Stomach smooth muscle (tissue), 2 donors: Measurements from ENCODE around the gene FCHO2.

ENCODE experiments used
- H3K27ac ChIP-seq: one replicate; pipeline ENCODE4 v1.7.0; 2013; ENCODE audit warnings: mild to moderate bottlenecking, low read length, inconsistent platforms
- H3K27me3 ChIP-seq, 2 donors: one replicate each; pipeline ENCODE4 v1.7.0; 2013; ENCODE audit warnings: low read length in 2 of 2; ENCODE audit not compliant: insufficient read depth in 2 of 2, control insufficient read depth in 1 of 2
- H3K36me3 ChIP-seq, 2 donors: one replicate each; pipeline ENCODE4 v1.7.0; 2013; ENCODE audit warnings: low read length in 2 of 2; ENCODE audit not compliant: control insufficient read depth in 2 of 2, insufficient read depth in 2 of 2
- H3K4me1 ChIP-seq: one replicate; pipeline ENCODE4 v1.7.0; 2013; ENCODE audit warnings: low read length; ENCODE audit not compliant: control insufficient read depth, insufficient read depth
- H3K4me3 ChIP-seq, 2 donors: one replicate each; pipeline ENCODE4 v1.7.0; 2013; ENCODE audit warnings: low read length in 2 of 2
- H3K9ac ChIP-seq, 2 donors: one replicate each; pipeline ENCODE4 v1.7.0; 2013; ENCODE audit warnings: low read length in 2 of 2, mild to moderate bottlenecking in 1 of 2
- H3K9me3 ChIP-seq, 2 donors: one replicate each; pipeline ENCODE4 v1.7.0; 2013; ENCODE audit warnings: low read length in 2 of 2; ENCODE audit not compliant: control insufficient read depth in 2 of 2
- donor health status: healthy.
- donor health status: Pancreatic carcinoma.

Gene FCHO2

GRCh38 chr5:73120222-73121118 lies 164.6 kb downstream of the FCHO2 start, which contains the start of gene TMEM171:
TSS of gene TMEM171 (plus strand) at chr5:73120575. CDS start at chr5:73123374, 2,799 bp downstream.
- Histone ChIP-seq H3K9me3 (peaks cover 0 to 4% of the 10 kb centered on the region in 2 donors), H3K4me1 (peaks cover 6% of the 10 kb centered on the region), H3K4me3 (peak within 1 kb of the TSS in 1 of 2 donors; percentile 59), H3K36me3 (no peaks in the 10 kb centered on the region), H3K9ac (no peak within 1 kb of the TSS), H3K27ac (no peak within 1 kb of the TSS), H3K27me3 (peaks cover 6 to 17% of the 10 kb centered on the region in 2 donors)

GRCh38 chr5:73121119-73121463 lies 165.2 kb downstream of the FCHO2 start:
- no peaks in the 10 kb centered on the region for H3K36me3 ChIP-seq
- H3K4me3 ChIP-seq: peak overlapping the region in 1 of 2 donors; percentile 59
- H3K9me3 ChIP-seq: peaks cover 0 to 4% of the 10 kb centered on the region in 2 donors
- peaks cover 6 to 17% of the 10 kb centered on the region in 2 donors for H3K27me3 ChIP-seq
- H3K4me1 ChIP-seq: peaks cover 6% of the 10 kb centered on the region
- no peak overlapping the region for H3K9ac ChIP-seq
- no peak overlapping the region for H3K27ac ChIP-seq

GRCh38 chr5:73122875-73123810 lies 167.3 kb downstream of the FCHO2 start:
- Histone ChIP-seq H3K36me3 (no peaks in the 10 kb centered on the region), H3K27me3 (peaks cover 6 to 20% of the 10 kb centered on the region in 2 donors), H3K27ac (no peak overlapping the region), H3K4me3 (no peak overlapping the region), H3K9ac (no peak overlapping the region), H3K4me1 (peaks cover 6% of the 10 kb centered on the region), H3K9me3 (no peaks in the 10 kb centered on the region)

GRCh38 chr5:73125289-73125688 lies 169.4 kb downstream of the FCHO2 start:
- H3K4me3 ChIP-seq: no peak overlapping the region
- peaks cover 6 to 15% of the 10 kb centered on the region in 2 donors for H3K27me3 ChIP-seq
- peaks cover 2% of the 10 kb centered on the region for H3K4me1 ChIP-seq
- H3K27ac ChIP-seq: no peak overlapping the region
- H3K9ac ChIP-seq: no peak overlapping the region
- no peaks in the 10 kb centered on the region for H3K9me3 ChIP-seq
- H3K36me3 ChIP-seq: no peaks in the 10 kb centered on the region

DNA sequence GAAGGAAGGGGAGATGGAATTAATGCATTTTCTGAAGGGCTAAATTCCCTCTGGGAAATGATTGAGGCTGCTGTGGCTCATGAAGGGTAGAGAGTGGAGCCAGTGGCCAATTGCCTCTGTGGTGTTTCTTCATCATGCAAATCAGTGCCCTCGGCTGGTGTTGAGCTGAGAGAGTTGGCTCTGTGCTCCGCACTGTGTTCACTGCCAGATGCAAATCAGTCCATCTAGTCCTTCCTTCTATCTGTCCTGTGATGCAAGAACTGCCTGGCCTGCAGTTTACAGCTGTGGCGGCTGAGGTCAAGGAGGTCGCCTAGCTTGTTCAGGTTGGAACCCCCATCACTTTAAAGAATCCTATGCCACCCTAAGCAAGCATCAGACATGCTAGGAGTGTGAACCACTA lies 170.5 kb downstream of the FCHO2 start:
- Histone ChIP-seq H3K9ac (no peak overlapping the region), H3K4me1 (no peaks in the 10 kb centered on the region), H3K36me3 (no peaks in the 10 kb centered on the region), H3K27me3 (peaks cover 0 to 11% of the 10 kb centered on the region in 2 donors), H3K9me3 (no peaks in the 10 kb centered on the region), H3K4me3 (no peak overlapping the region), H3K27ac (no peak overlapping the region)

- no peak overlapping the region for H3K27ac ChIP-seq
- H3K4me1 ChIP-seq: no peaks in the 10 kb centered on the region
- peaks cover 0 to 11% of the 10 kb centered on the region in 2 donors for H3K27me3 ChIP-seq
- H3K9me3 ChIP-seq: no peaks in the 10 kb centered on the region
- H3K36me3 ChIP-seq: no peaks in the 10 kb centered on the region
- no peak overlapping the region for H3K9ac ChIP-seq
- no peak overlapping the region for H3K4me3 ChIP-seq
These were observed 171.1 kb downstream of the FCHO2 start for GRCh38 chr5:73126957-73127356.

DNA sequence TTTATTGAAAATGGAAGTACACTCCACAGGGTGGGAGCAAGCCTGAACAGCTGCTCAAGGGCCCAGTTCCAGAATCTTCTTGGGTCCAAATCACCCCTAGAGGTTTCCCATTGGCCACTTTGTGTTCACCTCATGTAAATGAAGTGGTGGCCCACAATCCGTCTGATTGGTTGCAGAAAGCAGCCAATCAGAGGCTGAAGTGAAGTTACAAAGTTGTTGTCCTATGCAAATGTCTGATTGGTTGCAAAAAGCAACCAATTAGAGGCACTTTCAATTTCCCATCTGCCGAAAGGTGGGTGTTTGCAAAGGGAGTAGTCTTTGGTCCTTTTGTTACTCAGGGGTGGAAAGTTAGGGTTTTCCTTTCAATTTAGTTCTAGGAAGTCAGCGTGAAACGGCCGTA lies 173.3 kb downstream of the FCHO2 start:
- peaks cover 0 to 2% of the 10 kb centered on the region in 2 donors for H3K27me3 ChIP-seq
- no peak overlapping the region for H3K4me3 ChIP-seq
- no peaks in the 10 kb centered on the region for H3K4me1 ChIP-seq
- no peaks in the 10 kb centered on the region for H3K36me3 ChIP-seq
- H3K9ac ChIP-seq: no peak overlapping the region
- H3K9me3 ChIP-seq: no peaks in the 10 kb centered on the region
- no peak overlapping the region for H3K27ac ChIP-seq

- H3K4me1 ChIP-seq: no peaks in the 10 kb centered on the region
- no peaks in the 10 kb centered on the region for H3K36me3 ChIP-seq
- no peak overlapping the region for H3K27ac ChIP-seq
- H3K27me3 ChIP-seq: peaks cover 0 to 3% of the 10 kb centered on the region in 2 donors
- no peaks in the 10 kb centered on the region for H3K9me3 ChIP-seq
- H3K4me3 ChIP-seq: no peak overlapping the region
- no peak overlapping the region for H3K9ac ChIP-seq
These were observed 175.0 kb downstream of the FCHO2 start for GRCh38 chr5:73130811-73131210.

GRCh38 chr5:73131711-73132425 lies 176.0 kb downstream of the FCHO2 start:
- H3K4me3 ChIP-seq: no peak overlapping the region
- H3K9me3 ChIP-seq: no peaks in the 10 kb centered on the region
- no peaks in the 10 kb centered on the region for H3K36me3 ChIP-seq
- no peak overlapping the region for H3K27ac ChIP-seq
- H3K27me3 ChIP-seq: peaks cover 0 to 6% of the 10 kb centered on the region in 2 donors
- H3K4me1 ChIP-seq: no peaks in the 10 kb centered on the region
- no peak overlapping the region for H3K9ac ChIP-seq

DNA sequence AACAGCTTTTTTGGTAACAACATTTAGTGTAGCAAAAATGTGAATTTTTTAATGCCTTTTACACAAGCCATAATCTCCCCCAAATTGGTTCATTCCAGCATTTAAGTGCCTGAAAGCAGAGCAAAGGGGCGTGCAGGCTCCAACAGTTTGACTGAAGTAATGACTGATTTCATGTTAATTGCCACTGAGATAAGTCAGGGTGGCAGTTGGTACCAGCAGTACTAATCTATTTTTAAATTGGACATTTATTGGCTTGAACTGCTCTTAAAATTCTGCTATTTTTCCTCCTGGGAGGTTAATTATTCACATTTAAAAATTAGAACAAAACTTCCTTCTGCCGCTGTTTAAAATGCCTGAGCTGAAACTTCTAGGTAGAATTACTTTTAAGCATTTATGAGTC lies 176.9 kb downstream of the FCHO2 start:
- Histone ChIP-seq H3K36me3 (no peaks in the 10 kb centered on the region), H3K27ac (no peak overlapping the region), H3K9me3 (no peaks in the 10 kb centered on the region), H3K9ac (no peak overlapping the region), H3K27me3 (peaks cover 0 to 10% of the 10 kb centered on the region in 2 donors), H3K4me3 (no peak overlapping the region), H3K4me1 (no peaks in the 10 kb centered on the region)
